HAP-1 (cell line): Measurements from ENCODE around the gene NAALADL2.

Experiments
- DNase-seq, 2 experiments: peaks; one replicate each; pipeline ENCODE4 v3.0.0-alpha.2; 2016 to 2020; ENCODE audit warnings: low spot score in 2 of 2
- H3K27me3 ChIP-seq: fragments of 250-450 bp; sonication (Bioruptor Pico); 2 replicates; pipeline ENCODE4 v1.5.1; 2020; ENCODE audit warnings: low read depth, mild to moderate bottlenecking, moderate library complexity
- H3K36me3 ChIP-seq: fragments of 250-450 bp; sonication (Bioruptor Pico); replicated peaks from 2 replicates; pipeline ENCODE4 v1.5.1; 2020; ENCODE audit warnings: mild to moderate bottlenecking
- H3K4me1 ChIP-seq: fragments of 250-450 bp; sonication (Bioruptor Pico); 2 replicates; pipeline ENCODE4 v1.5.1; 2020; ENCODE audit warnings: mild to moderate bottlenecking
- H3K4me3 ChIP-seq: fragments of 250-450 bp; sonication (Bioruptor Pico); 2 replicates; pipeline ENCODE4 v1.5.1; 2020; ENCODE audit warnings: mild to moderate bottlenecking, moderate library complexity
- H3K9me3 ChIP-seq: fragments of 250-450 bp; sonication (Bioruptor Pico); 2 replicates; pipeline ENCODE4 v1.5.1; 2020; ENCODE audit warnings: mild to moderate bottlenecking, moderate library complexity
- in situ Hi-C: fragments of 300-500 bp; cut with MboI; formaldehyde crosslinking; loops from 3 replicates; pipeline ENCODE4 v1.14.3; 2020; ENCODE audit warnings: low sequenced_read_pairs, inconsistent platforms, mixed read lengths

The NAALADL2 gene

DNA sequence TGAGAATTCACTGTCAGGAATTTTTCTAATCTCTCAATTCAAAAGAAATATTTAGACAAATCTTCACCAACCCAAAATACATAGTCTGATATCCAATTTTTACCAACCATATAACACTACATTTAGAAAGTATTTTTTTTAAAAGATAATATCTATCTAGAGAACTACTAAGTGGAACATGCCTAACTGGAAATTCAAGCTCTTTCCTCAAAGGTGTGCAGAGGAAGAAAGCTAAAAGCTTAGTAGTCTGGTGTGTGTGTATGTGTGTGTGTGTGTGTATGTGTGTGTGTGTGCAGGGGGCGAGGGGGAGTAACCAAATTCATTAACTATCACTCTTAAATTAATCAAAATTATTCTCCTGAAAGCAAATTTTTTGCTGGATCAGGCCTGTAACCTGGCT lies 797.3 kb downstream of the NAALADL2 start:
- Histone ChIP-seq H3K4me1 (no peaks in the 10 kb centered on the region), H3K4me3 (no peak overlapping the region), H3K9me3 (no peaks in the 10 kb centered on the region), H3K36me3 (no peaks in the 10 kb centered on the region), H3K27me3 (no peaks in the 10 kb centered on the region)
- in situ Hi-C loops = no loop called here
- no peak for DNase-seq

DNA sequence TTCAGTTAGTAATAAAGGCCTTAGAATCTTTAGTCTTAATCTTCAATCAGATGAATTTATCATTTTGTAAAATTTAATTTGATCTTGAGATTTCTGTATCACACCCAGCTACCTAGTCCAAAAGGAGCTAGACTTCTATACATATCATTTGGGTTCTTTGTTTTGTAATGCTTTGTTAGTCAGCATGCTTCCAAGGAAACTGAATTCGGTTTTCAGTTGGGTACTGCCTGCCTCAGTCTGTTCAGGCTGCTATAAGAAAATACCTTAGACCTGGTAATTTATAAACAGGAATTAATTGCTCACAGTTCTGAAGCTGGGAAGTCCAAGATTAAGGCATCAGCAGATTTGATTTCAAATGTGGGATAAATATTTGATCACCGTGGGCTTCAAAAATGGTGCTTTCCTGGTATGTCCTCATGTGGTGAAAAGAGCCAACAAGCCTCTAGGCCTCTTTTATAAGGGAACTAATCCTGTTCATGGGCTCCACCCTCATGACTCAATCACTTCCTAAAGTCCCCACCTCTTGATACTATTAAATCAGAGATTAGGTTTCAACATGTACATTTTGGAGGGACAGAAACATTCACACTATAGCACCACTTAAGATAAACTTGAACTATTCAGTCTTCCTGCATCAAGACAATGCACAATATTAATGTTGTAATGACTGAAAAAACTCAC lies 800.7 kb downstream of the NAALADL2 start:
- no peaks in the 10 kb centered on the region for H3K27me3 ChIP-seq
- no peak for DNase-seq
- no peaks in the 10 kb centered on the region for H3K9me3 ChIP-seq
- H3K4me3 ChIP-seq = no peak overlapping the region
- no peaks in the 10 kb centered on the region for H3K36me3 ChIP-seq
- in situ Hi-C loops = no loop called here
- no peaks in the 10 kb centered on the region for H3K4me1 ChIP-seq

DNA sequence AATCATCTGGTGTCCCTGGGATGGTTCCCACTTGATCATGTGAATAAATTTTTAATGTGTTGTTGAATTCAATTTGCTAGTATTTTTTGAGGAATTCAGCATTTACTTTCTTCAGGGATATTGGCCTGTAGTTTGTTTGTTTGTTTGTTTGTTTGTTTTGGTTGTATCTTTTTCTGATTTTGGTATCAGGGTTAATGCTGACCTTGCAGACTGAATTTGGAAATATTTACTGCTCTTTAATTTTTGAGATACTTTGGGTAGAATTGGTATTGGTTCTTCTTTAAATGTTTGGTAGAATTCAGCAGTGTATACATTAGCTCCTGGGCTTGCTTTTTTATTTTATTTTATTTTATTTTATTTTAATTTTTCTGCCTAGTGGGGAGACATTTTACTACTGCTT lies 803.7 kb downstream of the NAALADL2 start:
- no peaks in the 10 kb centered on the region for H3K4me1 ChIP-seq
- in situ Hi-C loops = no loop called here
- H3K4me3 ChIP-seq = no peak overlapping the region
- H3K9me3 ChIP-seq = no peaks in the 10 kb centered on the region
- no peaks in the 10 kb centered on the region for H3K36me3 ChIP-seq
- no peaks in the 10 kb centered on the region for H3K27me3 ChIP-seq
- DNase-seq = no peak

DNA sequence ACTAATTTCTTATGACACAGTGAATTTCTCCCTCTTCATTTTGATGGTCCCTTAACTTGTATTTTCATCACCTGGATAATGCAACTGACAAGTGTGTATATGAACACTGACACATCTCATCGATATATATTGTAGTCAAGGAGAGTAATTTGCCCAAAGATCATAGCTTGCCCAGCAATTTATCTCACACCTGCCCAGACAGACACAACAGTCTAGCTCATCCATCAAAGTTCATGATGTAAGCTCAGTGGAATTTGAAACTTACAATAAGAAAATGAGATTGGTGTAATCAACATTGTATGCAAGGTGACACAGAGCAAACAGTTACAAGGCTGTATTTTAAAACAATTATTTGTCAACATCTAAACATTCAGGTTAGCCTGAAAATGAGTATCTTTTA lies 805.8 kb downstream of the NAALADL2 start:
- H3K27me3 ChIP-seq = no peaks in the 10 kb centered on the region
- no peak for DNase-seq
- H3K9me3 ChIP-seq = no peaks in the 10 kb centered on the region
- no peaks in the 10 kb centered on the region for H3K4me1 ChIP-seq
- H3K4me3 ChIP-seq = no peak overlapping the region
- no peaks in the 10 kb centered on the region for H3K36me3 ChIP-seq
- in situ Hi-C loops = no loop called here

DNA sequence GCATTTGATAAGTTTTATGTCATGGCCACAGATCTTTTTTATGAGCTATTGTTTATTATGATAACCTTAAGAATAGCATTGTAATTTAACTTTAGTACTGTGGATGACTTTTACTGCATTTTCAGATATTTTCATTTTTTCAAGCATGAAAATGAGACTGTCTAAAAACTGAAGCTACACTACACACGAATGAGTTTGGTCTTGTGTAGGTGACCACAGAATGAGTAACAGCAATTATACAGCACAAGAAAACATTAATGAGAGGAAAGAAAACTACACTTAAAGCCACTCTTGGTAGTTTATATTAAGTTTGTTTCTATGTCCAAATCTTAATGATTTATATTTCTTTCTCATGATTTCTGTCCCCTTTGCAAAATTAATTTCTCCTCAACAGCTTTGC lies 809.2 kb downstream of the NAALADL2 start:
- H3K36me3 ChIP-seq = no peaks in the 10 kb centered on the region
- DNase-seq = no peak
- in situ Hi-C loops = no loop called here
- H3K4me3 ChIP-seq = no peak overlapping the region
- no peaks in the 10 kb centered on the region for H3K27me3 ChIP-seq
- no peaks in the 10 kb centered on the region for H3K9me3 ChIP-seq
- H3K4me1 ChIP-seq = no peaks in the 10 kb centered on the region; the same call in 1 of the 2 replicates

DNA sequence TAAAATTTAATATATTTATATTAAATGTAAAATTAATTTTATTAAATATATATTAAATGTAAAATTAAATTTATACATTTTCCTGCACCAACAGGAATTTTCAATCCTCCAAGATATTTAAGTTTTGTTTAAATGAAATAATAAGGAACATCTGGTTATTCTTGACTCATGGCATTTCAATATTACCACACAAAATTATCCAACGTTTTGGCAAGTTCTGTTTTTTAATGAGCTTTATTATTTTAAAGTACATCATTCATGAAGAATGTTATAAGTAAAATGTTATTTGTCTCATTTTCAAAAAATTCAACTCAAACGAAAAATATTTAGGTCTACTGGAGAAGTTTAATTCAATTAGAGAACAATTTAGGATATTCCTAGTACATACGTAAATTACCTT lies 811.4 kb downstream of the NAALADL2 start:
- Histone ChIP-seq H3K4me1 (no peaks in the 10 kb centered on the region; the same call in 1 of the 2 replicates), H3K9me3 (no peaks in the 10 kb centered on the region), H3K36me3 (no peaks in the 10 kb centered on the region), H3K4me3 (no peak overlapping the region), H3K27me3 (no peaks in the 10 kb centered on the region)
- in situ Hi-C loops = no loop called here
- no peak for DNase-seq

DNA sequence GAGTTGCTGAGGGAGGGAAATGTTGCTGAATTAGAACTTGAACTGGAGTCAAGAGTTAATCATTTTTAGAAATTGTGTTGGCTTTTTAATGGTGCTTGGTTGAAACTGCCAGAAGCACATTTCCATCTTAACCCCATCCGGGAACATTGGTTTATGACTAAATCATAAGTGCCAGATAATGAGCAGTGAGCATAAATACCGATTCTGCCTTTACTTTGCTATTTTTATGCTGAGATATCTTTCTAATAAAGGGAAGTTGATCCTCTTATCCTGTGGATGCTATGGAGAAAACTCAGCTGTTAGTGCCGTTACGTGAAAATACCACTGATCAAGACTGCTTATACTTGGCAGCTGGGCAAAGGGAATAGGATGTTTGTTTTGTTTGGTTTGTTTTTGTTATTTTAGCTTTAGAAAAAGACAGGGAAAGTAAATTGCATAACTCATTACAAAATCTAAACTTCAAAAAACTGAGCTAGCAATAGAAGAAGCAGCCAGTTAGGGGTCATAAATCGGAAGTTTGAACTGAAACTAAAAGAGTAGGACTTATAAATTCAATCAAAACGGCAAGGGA lies 813.1 kb downstream of the NAALADL2 start:
- Histone ChIP-seq H3K27me3 (no peaks in the 10 kb centered on the region), H3K4me1 (no peaks in the 10 kb centered on the region; the same call in 1 of the 2 replicates), H3K4me3 (no peak overlapping the region), H3K36me3 (no peaks in the 10 kb centered on the region), H3K9me3 (no peaks in the 10 kb centered on the region)
- in situ Hi-C loops = no loop called here
- no peak for DNase-seq

DNA sequence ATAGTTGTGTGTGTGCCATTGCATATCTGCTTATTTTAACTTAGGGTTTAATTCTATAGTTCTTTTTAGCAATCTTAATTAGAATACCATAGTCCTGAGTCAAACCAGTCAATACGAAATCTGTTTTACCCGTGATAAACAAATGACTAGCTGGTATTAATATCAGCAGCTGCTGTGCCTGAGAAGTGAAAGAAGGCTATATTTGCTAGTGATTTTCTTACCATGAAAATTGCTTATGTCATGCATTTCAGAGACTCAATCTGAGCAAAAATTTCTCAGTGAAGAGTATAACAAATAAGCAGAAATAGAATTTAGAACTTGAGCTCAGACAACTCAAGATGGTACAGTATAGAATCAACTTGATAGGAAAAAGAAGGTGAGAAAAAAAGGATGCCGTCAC lies 820.4 kb downstream of the NAALADL2 start:
- Histone ChIP-seq H3K9me3 (no peaks in the 10 kb centered on the region), H3K4me3 (no peak overlapping the region), H3K36me3 (no peaks in the 10 kb centered on the region), H3K4me1 (no peaks in the 10 kb centered on the region), H3K27me3 (no peaks in the 10 kb centered on the region)
- DNase-seq = no peak
- in situ Hi-C loops = no loop called here

DNA sequence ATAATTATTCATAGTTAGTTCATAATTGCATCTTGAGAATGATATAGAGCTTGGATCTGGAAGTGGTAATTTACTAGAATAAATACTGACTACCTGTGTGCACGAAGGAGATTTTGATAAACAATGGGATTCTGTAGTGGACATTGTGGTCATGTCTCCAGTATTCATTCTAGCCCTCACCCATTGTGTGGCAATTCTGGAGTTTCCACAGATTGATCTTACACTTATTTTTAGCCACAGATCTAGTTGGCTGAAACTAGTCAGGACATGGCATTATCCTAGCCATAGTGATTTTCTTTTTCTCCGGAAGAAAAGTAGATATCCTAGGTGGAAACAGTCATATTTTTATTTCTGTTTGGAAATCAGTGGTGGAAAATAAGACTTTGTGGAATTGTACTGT lies 833.1 kb downstream of the NAALADL2 start:
- H3K9me3 ChIP-seq = no peaks in the 10 kb centered on the region
- H3K4me1 ChIP-seq = no peaks in the 10 kb centered on the region
- H3K27me3 ChIP-seq = no peaks in the 10 kb centered on the region
- H3K36me3 ChIP-seq = no peaks in the 10 kb centered on the region
- in situ Hi-C loops = no loop called here
- no peak for DNase-seq
- no peak overlapping the region for H3K4me3 ChIP-seq

DNA sequence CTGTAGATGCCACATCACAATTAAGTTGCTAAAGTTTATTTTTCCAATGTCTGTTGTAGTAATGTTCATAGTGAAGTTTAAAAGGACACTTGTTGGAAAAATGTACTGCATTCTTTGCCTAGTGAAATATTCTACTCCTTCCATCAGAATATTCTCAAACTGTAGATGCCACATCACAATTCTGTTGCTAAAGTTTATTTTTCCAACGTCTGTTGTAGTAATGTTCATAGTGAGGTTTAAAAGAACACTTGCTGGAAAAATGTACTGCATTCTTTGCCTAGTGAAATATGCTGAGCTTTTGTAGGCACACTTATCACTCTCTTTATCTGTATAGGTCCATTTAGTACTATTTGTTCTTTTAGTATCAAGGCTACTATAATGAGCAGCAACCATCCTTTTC lies 836.1 kb downstream of the NAALADL2 start:
- in situ Hi-C loops = no loop called here
- Histone ChIP-seq H3K36me3 (no peaks in the 10 kb centered on the region), H3K27me3 (no peaks in the 10 kb centered on the region)

DNA sequence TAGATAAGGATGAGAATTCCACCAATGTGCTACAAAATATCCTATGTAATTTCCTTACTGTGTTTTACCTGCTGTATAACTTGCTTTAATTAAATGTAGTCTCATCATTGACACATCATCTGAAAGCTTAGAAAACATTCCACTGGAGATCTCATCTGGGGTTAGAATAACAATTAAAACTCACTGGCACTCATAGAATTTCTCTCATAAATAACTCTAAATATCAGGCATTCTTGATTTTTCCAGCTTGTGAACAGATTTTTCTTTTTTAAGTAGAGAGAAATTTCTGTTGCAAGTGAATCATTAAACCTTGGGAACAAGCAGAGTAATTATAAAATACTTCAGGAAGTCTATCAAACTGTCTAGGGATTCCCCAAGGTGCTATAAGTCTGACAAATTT lies 843.8 kb downstream of the NAALADL2 start:
- Histone ChIP-seq H3K4me3 (no peak overlapping the region), H3K4me1 (no peaks in the 10 kb centered on the region), H3K9me3 (no peaks in the 10 kb centered on the region), H3K27me3 (no peaks in the 10 kb centered on the region), H3K36me3 (no peaks in the 10 kb centered on the region)
- in situ Hi-C loops = no loop called here
- DNase-seq = no peak

More for the DNA sequence above, 836.1 kb downstream of the NAALADL2 start:
- no peaks in the 10 kb centered on the region for H3K4me1 ChIP-seq
- no peak overlapping the region for H3K4me3 ChIP-seq
- no peak for DNase-seq
- H3K9me3 ChIP-seq = no peaks in the 10 kb centered on the region

DNA sequence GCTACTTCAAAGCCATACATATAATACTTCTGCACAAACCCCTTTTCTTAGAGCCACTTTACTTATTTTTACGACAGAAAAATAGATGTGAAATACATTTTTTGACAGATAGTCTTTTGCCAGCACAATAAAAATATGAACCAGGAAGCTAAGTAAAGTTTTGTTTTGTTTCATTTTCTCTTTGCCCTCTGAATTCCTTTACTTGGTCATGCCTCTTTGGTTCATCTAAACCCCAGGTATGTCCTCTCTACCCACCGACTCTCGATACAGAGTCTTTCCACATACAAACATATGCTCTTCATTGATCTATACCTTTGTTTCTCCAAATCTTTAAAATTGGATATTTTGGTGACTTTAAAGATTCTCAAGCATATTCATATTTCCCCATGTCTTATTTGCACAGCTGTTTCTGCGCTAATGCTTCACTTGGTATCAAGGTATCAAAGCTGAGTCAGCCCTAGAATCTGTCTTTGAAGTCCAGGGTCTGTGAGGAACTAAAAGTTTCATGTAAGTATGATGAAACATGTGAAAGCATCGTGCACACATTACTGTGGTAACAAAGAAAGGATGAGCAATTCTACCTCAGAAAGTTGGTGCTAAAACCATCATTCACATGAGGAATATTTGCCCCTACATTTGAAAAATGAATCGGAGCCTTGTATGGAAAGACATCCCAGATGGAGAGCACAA lies 845.4 kb downstream of the NAALADL2 start:
- in situ Hi-C loops = no loop called here
- no peaks in the 10 kb centered on the region for H3K27me3 ChIP-seq
- DNase-seq = no peak
- H3K4me3 ChIP-seq = no peak overlapping the region
- no peaks in the 10 kb centered on the region for H3K4me1 ChIP-seq
- no peaks in the 10 kb centered on the region for H3K9me3 ChIP-seq
- no peaks in the 10 kb centered on the region for H3K36me3 ChIP-seq

DNA sequence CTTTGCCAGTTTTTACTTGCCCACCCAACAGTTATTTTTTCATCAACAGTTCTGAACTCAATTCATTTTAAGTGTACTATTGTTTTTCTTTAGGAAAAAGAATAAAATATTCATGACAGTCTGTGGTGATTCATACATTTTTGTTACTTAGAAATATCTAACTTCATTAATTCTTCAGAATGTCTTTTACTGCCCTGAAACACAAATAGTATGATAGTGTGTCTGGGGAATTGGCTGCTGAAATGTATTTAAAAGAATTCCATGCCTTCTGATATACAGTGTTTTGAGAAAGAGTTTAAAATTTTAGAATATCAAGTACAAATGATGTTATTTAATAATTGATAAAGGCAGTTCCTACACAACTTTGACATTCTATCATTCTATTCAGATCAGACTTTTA lies 854.1 kb downstream of the NAALADL2 start:
- Histone ChIP-seq H3K36me3 (no peaks in the 10 kb centered on the region), H3K4me3 (no peak overlapping the region), H3K4me1 (no peaks in the 10 kb centered on the region), H3K9me3 (no peaks in the 10 kb centered on the region), H3K27me3 (no peaks in the 10 kb centered on the region)
- DNase-seq = no peak
- in situ Hi-C loops = no loop called here

DNA sequence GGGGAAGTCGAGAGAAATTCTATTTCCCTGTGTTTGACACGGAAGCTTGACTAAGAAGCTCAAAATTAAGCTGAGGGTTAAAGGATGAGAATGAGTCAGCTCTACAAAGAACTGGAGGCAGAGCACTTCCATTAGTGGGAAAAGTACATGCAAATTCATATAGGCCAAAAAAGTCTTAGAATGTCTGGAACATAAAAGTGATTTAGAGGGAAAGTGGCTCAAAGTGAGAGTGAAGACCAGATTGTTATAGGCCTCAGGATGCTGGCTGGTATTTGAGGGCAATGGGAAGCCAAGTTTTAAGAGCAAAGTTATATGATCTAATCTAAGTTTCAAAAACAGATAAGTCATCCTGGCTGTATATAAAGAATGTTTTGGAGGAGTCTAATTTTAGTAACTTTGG lies 857.3 kb downstream of the NAALADL2 start:
- no peak overlapping the region for H3K4me3 ChIP-seq
- no peaks in the 10 kb centered on the region for H3K9me3 ChIP-seq
- no peaks in the 10 kb centered on the region for H3K27me3 ChIP-seq
- no peak for DNase-seq
- H3K4me1 ChIP-seq = no peaks in the 10 kb centered on the region
- H3K36me3 ChIP-seq = no peaks in the 10 kb centered on the region
- in situ Hi-C loops = no loop called here
